Inferior parietal cortex (tissue), 1 donor: ENCODE data around the gene PCDHGA11.
"Not testable (repeated sequence)": the region's sequence is repeated elsewhere in the genome, so short reads cannot be mapped to it uniquely, and the experiment has no call there.

Experiments used
- DNase-seq: peaks from one replicate; pipeline ENCODE4 v3.0.0-alpha.2; 2016; ENCODE audit errors: extremely low spot score

Gene PCDHGA11

DNA sequence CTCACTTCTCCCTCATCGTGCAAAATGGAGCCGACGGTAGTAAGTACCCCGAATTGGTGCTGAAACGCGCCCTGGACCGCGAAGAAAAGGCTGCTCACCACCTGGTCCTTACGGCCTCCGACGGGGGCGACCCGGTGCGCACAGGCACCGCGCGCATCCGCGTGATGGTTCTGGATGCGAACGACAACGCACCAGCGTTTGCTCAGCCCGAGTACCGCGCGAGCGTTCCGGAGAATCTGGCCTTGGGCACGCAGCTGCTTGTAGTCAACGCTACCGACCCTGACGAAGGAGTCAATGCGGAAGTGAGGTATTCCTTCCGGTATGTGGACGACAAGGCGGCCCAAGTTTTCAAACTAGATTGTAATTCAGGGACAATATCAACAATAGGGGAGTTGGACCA lies 10.4 kb downstream of the PCDHGA11 start:
- no peak for DNase-seq

DNA sequence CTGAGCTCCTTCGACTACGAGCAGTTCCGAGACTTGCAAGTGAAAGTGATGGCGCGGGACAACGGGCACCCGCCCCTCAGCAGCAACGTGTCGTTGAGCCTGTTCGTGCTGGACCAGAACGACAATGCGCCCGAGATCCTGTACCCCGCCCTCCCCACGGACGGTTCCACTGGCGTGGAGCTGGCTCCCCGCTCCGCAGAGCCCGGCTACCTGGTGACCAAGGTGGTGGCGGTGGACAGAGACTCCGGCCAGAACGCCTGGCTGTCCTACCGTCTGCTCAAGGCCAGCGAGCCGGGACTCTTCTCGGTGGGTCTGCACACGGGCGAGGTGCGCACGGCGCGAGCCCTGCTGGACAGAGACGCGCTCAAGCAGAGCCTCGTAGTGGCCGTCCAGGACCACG lies 11.5 kb downstream of the PCDHGA11 start:
- not testable (repeated sequence) for DNase-seq

DNA sequence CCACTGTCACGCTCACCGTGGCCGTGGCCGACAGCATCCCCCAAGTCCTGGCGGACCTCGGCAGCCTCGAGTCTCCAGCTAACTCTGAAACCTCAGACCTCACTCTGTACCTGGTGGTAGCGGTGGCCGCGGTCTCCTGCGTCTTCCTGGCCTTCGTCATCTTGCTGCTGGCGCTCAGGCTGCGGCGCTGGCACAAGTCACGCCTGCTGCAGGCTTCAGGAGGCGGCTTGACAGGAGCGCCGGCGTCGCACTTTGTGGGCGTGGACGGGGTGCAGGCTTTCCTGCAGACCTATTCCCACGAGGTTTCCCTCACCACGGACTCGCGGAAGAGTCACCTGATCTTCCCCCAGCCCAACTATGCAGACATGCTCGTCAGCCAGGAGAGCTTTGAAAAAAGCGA lies 11.9 kb downstream of the PCDHGA11 start:
- DNase-seq = not testable (repeated sequence)

DNA sequence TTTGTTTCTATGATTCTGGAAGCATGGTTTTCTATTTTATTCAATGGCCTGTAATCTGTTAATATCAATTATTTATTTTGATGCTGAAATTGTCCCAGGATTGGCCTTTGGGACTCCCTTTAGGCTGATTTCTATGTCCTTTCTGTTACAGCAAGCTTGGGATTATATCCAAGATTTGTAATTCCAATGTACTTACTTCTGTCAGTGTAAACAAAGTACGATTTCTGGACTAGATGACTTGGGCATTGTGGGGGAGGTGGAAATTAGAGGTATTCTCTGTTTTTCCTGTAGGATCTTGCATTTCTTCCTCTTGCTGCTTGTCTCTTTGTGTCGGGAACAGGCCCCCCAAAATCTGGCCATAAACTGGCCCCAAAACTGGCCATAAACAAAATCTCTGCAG lies 13.2 kb downstream of the PCDHGA11 start:
- DNase-seq = no peak

DNA sequence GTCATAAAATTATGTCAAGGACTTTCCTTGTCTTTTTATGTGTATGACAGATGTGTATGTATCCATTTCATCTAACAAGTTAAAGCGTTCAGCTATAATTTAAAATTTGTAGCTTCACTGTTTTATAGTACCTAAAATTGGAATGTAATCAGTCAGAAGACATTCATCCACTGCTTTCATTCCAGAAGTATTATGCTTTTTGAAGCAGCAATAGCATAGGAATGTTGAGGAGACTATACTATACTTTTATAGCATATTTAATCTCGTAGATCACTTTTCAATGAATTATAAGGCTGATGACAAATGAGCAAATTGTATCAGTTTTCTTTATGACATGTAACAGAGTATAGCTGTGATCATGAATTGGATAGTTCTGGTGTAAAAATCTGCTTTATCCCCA lies 16.4 kb downstream of the PCDHGA11 start:
- no peak for DNase-seq

DNA sequence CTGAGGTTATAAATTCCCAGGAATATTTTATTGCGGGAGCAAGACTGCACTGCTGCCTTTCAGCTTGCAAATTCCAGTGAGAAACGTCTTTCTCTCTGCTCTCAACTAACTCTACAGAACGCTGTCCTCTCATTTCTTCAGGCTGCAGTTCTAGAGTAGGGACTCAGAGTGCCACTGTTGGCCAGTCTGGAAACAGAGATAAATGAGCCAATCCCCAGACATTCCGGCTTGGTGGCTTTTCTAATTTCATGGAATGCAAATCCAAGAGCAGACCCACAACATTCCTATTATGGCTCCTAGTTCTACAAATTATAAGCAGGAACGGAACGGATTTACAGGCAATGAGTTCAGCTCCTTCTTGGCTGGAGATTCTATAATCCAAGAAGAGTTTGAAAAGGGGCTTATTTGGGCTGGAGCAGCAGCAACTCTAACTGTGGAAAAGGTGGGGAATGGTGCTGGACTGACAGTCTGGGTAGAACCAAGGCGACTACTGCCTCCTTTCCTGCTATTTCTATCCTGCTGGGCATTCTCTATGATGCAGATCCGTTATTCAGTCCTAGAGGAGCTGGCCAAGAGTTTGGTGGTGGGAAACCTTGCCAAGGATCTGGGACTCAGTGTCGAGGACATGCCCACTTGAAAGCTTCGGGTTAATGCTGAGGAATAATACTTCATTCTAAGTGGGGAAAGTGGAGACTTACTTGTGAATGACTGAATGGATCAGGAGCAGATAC lies 18.7 kb downstream of the PCDHGA11 start:
- DNase-seq = no peak

DNA sequence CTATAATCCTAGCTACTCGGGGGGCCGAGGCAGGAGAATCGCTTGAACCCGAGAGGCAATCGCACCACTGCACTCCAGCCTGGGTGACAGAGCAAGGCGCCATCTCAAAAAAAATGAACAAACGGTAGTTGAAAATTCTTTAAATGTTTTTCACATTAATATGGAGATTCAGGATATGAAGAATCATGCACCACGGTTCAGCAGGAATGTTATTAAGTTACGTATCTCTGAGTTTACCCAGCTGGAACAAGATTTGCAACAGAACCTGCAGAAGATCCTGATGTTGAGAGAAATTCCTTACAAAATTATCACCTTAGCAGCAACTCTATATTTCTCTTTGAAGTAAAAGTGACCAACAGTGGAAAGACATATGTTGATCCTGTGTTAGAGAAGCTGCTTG lies 19.5 kb downstream of the PCDHGA11 start:
- no peak for DNase-seq

DNA sequence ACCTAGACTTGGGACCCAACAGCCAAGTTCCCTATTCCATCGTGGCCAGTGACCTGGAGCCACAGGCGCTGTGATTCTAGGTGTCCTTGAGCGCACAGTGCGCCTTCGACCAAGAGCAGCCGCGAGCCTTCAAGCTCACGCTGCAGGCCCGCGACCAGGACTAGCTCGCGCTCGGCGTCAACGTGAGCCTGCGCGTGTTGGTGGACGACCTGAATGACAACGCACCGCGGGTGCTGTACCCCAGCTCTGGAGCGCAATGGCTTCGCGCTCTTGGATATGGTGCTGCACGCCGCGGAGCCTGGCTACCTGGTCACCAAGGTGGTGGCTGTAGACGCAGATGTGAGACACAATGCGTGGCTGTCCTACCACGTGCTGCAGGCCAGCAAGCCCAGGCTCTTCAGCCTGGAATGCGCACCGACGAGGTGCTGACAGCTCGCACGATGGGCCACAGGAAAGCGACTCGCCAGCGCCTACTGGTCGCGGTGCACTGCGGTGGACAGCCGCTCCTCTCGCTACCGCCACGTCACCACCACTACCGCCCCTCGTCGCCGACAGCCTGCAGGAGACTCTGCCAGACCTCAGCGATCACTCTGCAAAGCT lies 20.8 kb downstream of the PCDHGA11 start:
- no peak for DNase-seq

DNA sequence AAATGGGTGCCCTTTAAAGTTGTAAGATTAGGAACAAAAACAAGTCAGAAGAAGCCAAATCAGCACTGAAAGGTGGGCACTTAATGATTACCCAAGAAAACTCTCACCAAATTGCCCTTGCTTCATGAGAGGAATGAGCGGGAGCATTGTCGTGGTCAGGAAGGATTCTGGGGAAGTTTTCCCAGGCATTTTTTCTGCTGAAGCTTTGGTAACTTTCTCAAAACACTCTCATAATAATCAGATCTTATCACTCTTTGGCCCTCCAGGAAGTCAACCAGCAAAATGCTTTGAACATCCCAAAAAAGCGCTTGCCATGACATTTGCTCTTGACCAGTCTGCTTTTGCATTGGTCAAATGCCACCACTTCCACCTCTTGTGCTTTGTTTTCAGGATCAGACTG lies 44.5 kb downstream of the PCDHGA11 start:
- DNase-seq = no peak
